NCI-H524 (cell line): Measurements from ENCODE around the gene TPI1.

ENCODE experiments used
- DNase-seq, 2 experiments: peaks; one replicate each; lab custom pipeline; 2025; lab: John Stamatoyannopoulos, UW

TPI1 gene

GRCh38 chr12:6867413-6868210, at the start of gene TPI1:
TSS of gene TPI1 (plus strand) at chr12:6867531. CDS start at chr12:6867567, 36 bp downstream.
- DNase-seq = peak in 1 of 2 experiments; percentile 68

GRCh38 chr12:6817662-6818157, 49.6 kb upstream of the TPI1 start:
- DNase-seq = no peak

DNA sequence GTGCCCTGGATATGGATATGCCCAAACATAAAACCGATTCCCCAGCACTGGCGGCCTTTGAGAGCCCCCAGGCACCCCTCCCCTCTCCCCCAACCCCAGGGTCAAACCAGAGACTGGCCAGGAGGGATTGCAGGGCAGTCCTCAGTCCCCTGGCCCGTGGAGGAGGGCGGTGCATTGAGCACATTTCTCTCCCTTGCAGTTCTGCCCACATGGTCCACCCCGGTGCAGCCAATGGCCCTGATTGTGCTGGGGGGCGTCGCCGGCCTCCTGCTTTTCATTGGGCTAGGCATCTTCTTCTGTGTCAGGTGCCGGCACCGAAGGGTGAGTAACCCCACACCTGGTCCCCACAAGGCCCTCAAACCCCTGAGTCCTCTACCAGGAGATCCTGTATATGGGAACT, 49.1 kb upstream of the TPI1 start:
- no peak for DNase-seq

GRCh38 chr12:6818645-6819044, 48.7 kb upstream of the TPI1 start:
- no peak for DNase-seq

GRCh38 chr12:6819106-6820030, 48.0 kb upstream of the TPI1 start:
- DNase-seq = no peak

- no peak for DNase-seq
Observed at GRCh38 chr12:6820166-6820565, 47.2 kb upstream of the TPI1 start.

- DNase-seq = peak; percentile 15 to 58
Observed at GRCh38 chr12:6821591-6822425, 45.5 kb upstream of the TPI1 start, which contains the start of gene GPR162. TSS of gene GPR162 (plus strand) at chr12:6821821. CDS start at chr12:6823899, 2,078 bp downstream.

DNA sequence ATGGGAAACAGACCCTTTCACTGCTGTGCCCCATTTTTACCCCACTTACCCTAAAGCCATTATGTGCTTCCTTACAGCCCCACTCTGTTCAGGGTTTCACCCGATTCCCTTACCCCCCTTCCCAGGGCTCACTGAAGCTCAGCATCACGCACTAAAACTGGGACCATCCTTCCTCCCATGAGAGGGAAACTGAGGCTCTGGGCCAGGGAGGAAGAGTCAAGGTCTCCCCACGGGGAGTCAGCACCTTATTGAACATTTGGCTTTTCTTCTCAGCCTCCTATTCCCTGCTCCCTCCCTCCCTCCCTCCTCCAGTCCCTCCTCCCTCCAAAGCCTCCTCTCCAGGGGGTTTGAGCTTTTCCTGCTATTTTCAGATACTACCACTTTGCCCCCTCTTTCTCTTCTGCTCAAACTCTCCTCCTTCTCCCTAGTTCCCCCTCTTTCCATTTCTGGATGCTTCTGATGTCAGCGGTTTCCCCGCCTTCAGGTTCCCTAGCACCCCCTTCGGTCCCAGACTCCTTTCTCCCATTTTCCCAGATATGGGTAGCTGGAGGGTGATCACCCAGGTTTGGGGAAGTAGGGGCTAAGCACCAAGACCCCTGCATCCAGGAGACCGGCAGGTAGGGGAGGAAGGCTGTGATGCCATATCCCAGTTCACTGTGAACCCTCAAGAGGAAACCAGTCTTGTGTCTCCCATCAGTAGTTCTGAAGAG, 44.8 kb upstream of the TPI1 start:
- DNase-seq = no peak

DNA sequence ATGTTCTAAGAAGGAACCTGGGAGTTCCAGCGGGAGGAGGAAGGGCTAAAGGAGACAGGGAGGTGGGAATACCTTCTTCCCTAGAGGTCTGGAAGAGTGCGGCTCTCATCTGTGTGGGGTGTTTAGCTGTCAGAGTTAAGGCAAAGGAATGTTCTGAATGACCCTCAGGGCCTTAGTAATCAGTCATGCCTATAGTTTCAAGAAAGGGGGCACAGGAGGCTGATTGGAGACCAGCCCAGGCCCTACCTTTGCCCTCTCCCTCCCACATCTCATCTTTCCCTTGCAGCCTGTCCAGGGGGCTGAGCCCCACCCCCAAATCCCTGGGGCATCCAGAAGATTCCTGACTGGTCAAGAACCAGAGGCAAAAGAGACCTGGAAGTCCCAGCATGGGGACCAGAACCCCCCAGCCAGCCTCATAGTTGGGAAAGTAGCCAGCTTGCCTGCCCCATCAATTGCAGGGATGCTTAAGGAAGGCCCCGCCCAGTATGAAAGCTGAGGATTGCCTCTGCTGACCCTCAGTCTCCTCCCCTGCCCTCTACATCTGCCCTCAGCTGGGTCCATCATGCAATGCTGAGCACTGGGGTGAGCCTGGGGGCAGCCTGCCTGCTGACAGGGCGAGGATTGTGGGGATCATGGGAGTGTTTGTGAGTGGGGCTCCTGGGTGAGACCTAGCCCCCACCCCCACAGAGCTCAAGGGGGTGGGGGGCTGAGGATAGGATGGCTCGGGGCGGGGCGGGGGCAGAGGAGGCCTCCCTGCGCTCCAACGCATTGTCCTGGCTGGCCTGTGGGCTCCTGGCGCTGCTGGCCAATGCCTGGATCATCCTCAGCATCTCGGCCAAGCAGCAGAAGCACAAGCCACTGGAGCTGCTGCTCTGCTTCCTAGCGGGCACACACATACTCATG, 43.9 kb upstream of the TPI1 start:
- DNase-seq = no peak

DNA sequence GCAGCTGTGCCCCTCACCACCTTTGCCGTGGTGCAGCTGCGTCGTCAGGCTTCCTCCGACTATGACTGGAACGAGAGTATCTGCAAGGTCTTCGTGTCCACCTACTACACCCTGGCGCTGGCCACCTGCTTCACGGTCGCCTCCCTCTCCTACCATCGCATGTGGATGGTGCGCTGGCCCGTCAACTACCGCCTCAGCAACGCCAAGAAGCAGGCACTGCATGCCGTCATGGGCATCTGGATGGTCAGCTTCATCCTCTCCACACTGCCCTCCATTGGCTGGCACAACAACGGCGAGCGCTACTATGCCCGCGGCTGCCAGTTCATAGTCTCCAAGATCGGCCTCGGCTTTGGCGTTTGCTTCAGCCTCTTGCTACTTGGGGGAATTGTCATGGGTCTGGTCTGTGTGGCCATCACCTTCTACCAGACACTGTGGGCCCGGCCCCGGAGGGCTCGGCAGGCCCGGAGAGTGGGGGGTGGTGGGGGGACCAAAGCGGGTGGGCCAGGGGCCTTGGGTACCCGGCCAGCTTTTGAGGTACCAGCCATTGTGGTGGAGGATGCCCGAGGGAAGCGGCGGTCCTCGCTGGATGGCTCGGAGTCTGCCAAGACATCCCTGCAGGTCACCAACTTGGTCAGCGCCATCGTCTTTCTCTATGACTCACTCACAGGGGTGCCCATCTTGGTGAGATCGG, 43.1 kb upstream of the TPI1 start:
- no peak for DNase-seq

DNA sequence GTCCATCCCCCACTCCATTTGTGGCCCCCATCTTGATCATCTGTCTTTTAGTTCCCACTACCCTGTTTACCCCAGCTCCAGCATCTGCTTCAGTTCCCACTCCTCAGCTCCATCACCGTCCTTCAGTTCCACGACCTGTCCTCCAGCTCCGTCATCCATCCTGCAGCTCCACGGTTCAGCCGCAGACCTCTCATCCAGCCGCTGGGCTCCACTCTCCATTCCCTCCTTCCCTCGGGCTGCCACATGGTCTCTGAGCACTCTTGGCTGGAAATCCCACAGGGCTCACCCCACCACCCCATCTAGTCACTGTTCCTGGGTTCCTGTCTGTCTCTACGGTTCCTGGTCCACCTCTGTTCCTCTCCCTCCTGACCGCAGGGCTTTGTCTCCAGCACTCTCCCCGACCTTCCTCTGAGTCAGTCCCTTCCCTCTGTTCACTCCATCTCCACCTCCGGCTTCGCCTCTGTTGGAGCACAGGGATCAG, 42.4 kb upstream of the TPI1 start:
- no peak for DNase-seq

DNA sequence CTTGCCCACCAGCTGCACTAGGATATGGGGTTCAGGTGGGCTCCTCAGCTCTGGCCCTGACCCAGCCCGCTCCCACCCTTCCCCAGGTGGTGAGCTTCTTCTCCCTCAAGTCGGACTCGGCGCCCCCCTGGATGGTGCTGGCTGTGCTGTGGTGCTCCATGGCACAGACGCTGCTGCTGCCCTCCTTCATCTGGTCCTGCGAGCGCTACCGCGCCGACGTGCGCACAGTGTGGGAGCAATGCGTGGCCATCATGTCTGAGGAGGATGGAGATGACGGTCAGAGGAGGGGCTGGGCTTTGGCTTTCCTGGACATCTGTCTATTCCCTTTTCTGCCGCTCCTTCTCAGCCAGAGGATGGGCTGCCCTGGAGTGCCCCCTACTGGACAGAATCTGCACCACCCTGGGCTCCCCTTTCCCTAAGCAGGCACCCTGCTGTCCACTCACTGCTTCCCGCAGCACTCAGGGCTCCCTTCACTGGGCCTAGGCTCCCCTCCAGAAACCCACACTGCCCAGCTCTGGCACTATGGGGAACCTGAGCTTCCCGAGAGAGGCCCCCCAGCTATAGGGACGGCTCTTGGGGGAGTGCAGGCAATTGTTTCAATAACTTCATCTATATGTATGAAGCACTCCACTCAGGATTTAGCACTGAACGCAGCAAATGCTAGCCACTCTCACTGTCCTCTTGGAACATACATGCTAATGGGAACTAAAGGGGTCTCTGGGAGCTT, 41.8 kb upstream of the TPI1 start:
- peak; percentile 81 to 87 for DNase-seq

DNA sequence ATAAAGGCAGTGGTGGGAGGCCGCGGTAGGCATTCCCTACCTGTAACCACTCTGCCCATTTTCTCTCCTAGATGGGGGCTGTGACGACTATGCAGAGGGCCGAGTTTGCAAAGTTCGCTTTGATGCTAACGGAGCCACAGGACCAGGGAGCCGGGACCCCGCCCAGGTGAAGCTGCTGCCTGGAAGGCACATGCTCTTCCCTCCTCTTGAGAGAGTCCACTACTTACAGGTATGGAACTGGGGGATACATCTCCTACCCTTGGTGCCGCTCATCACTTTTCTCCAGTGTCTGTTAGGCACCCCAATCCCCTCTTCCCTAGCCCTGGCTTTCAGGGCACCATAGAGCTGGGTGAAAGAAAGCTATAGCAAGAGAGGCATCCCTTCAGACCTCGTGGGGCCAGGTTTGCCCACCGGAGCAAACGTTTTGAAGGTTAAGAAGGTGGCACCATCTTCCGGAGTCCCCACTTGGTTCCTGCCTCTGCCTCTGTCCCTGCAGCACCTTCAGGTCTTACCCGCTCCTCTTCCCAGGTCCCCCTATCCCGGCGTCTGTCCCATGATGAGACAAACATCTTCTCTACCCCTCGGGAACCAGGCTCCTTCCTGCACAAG, 41.1 kb upstream of the TPI1 start:
- DNase-seq = no peak

- no peak for DNase-seq
Observed at GRCh38 chr12:6826734-6827436, 40.4 kb upstream of the TPI1 start.

DNA sequence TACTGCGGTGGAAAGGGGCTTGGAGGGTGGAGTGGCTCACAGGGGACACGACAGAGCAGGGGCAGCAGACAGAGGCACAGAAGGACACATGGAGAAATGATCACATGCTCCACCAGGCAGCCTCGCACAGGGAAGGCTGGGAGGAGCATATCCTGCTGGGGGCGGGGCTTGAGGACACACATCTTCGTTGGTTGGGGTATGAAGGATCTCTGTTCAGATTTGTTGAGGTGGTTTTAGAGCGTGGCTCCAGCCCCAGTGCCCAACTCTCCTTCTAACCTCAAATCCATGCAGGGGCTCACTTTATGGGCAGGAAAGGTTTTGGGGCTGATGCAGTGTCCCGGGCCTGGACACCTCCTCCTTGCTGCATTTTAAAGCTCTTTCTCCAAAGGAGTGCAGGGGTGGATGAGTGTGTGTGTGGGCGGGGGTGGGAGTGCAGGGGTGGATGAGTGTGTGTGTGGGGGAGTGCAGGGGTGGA, 39.9 kb upstream of the TPI1 start:
- peak; percentile 75 to 90 for DNase-seq

DNA sequence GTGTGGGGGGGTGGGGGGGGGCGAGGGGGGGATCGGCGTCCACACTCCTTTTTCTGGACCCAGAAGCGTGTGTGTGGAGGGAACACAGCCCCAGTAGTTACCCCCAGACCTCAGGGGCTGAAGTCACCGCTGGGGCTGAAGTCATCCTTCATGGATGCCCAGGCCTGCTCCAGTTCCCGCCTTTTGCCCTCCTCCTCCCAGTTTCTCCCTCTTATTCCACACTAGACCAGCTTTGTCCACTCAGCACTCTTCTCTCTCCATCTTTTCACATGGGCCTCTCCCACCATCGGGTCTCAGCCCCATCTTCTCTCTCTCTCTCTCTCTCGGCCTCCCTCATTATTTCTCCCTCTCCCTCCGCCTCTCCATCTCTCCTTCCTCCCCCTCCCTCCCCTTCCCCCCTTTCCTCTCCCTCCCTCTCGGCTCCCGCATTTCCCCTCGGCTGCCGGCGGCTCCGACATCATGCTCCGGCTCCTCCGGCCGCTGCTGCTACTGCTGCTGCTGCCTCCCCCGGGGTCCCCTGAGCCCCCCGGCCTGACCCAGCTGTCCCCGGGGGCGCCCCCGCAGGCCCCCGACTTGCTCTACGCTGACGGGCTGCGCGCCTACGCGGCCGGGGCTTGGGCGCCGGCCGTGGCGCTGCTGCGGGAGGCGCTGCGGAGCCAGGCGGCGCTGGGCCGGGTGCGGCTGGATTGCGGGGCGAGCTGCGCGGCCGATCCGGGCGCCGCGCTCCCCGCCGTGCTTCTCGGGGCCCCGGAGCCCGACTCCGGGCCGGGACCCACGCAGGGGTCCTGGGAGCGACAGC, 39.1 kb upstream of the TPI1 start, which contains the start of gene P3H3:
Gene P3H3 (plus strand): TSS at position 426 of the 799 bp plus-strand sequence. CDS start 34 bp downstream, at position 460.
- DNase-seq = peak; percentile 8 to 57
